Measurements from ENCODE around the gene SLX4IP. TPM values are rescaled to one million over a fixed set of nuclear protein-coding genes. Genes with fewer than 3 reads are reported as not detected.

SLX4IP gene
- total RNA-seq, 1 donor = 4.0 TPM

DNA sequence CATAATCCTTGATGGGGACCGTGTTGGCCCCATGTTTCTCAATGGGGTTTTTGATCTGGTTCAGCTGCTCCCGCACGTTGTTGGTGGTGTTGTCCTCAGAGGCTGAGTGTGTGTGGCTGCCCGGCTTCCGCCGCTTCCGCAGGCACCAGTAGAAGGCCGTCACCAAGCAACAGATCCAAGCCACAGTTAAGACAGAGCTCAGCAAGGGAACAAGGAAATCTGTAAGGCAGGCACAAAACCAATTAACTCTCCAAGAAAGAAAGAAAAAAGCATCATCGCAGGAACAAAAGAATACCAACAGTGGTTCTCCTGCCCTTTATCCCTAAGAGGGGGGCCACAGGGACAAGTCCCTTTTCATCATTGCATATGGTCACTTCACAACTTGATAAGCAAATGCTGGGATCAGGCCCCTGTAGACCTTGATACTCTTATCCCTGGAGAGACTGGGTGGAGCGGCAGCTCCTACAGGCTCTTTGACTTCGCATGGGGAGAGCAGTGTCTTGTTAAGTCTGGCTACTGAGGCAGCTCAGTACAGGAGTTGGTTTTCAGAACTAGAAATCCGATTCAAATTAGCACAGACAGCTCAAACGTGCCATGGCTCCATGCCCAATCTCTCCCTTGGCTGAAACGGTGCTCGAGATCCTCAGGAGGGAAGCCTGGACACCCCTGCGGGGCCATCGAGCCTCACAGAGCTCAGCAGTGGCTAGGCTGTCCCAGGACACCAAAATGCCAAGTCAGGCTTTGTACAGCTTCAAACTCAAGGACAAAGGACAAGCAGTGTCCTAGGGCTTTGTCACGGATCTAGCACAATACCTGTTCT lies 204.8 kb downstream of the SLX4IP start:
- peaks cover 42% of the 10 kb centered on the region for H3K4me1 ChIP-seq (ENCODE audit: insufficient read depth, low read length)
- no peaks in the 10 kb centered on the region for H3K9me3 ChIP-seq (ENCODE audit: low read depth, low read length)
- no peak for TF ChIP-seq CTCF (IDR thresholded peaks at IDR 0.05; ENCODE audit: extremely low read depth, low read depth, low read length)

DNA sequence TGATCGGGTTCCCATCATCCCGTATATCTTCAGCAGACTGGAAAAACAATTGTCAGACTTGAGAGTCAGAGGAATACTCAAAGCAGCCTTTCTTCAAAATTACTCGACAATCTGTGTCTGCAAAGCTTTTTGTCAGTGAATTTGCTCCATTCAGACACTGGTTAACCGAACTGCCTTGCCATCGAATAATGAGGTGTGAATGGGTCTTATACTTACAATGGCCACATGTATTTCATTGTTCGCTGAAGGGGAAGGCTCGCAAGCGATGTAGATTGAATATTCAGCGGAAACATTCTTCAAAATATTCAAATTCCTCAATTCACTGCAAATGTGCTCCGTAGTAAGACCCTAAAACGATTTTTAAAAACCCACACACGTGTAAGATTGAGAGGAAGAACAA lies 205.8 kb downstream of the SLX4IP start:
- H3K4me2 ChIP-seq (ENCODE audit: insufficient read depth, low read length) = no peak overlapping the region
- DNase-seq (ENCODE audit: insufficient read length, low spot score, missing footprints) = no peak
- H2AFZ ChIP-seq (ENCODE audit: low read length) = no peak overlapping the region
- TF ChIP-seq CTCF (IDR thresholded peaks at IDR 0.05; ENCODE audit: extremely low read depth, low read depth, low read length) = no peak
- H3K27me3 ChIP-seq (ENCODE audit: insufficient read depth, low read length) = no peaks in the 10 kb centered on the region
- no peak overlapping the region for H3K4me3 ChIP-seq (ENCODE audit: insufficient read depth, low read length)
- H3K4me1 ChIP-seq (ENCODE audit: insufficient read depth, low read length) = peaks cover 33% of the 10 kb centered on the region
- peaks cover 77% of the 10 kb centered on the region for H3K36me3 ChIP-seq (ENCODE audit: insufficient read depth, low read length)
- H3K79me2 ChIP-seq (ENCODE audit: insufficient read depth, low read length) = peaks cover 2% of the 10 kb centered on the region
- H4K20me1 ChIP-seq (ENCODE audit: insufficient read depth, low read length) = no peaks in the 10 kb centered on the region
- no peak overlapping the region for H3K27ac ChIP-seq (ENCODE audit: low read depth, low read length)
- no peaks in the 10 kb centered on the region for H3K9me3 ChIP-seq (ENCODE audit: low read depth, low read length)

More for the DNA sequence above, 204.8 kb downstream of the SLX4IP start:
- H3K4me3 ChIP-seq (ENCODE audit: insufficient read depth, low read length) = no peak overlapping the region
- no peaks in the 10 kb centered on the region for H4K20me1 ChIP-seq (ENCODE audit: insufficient read depth, low read length)
- H3K27me3 ChIP-seq (ENCODE audit: insufficient read depth, low read length) = no peaks in the 10 kb centered on the region
- H3K4me2 ChIP-seq (ENCODE audit: insufficient read depth, low read length) = no peak overlapping the region
- H3K79me2 ChIP-seq (ENCODE audit: insufficient read depth, low read length) = peaks cover 2% of the 10 kb centered on the region
- H2AFZ ChIP-seq (ENCODE audit: low read length) = no peak overlapping the region
- H3K27ac ChIP-seq (ENCODE audit: low read depth, low read length) = no peak overlapping the region
- peaks cover 68% of the 10 kb centered on the region for H3K36me3 ChIP-seq (ENCODE audit: insufficient read depth, low read length)
- DNase-seq (ENCODE audit: insufficient read length, low spot score, missing footprints) = no peak

DNA sequence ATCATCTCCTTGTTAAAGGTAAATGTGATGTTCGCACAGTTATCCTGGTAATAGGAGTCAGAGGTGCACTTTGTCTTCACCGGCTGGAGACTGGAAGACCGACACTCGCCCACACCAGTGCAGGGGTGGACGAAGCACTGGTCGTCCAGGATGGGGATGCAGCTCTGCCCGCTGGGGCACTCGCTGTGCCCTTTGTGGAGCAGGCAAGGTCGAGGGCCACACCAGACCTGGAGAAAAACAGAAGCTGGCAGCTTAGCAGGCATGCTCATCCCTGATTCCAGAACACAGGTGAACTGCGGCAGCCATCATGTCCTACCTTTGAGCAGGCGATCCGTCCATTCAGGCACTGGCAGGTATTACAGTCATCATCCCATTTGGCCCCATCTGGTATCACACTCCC lies 206.4 kb downstream of the SLX4IP start:
- Histone ChIP-seq H4K20me1 (ENCODE audit: insufficient read depth, low read length) (no peaks in the 10 kb centered on the region), H3K27me3 (ENCODE audit: insufficient read depth, low read length) (no peaks in the 10 kb centered on the region), H3K4me1 (ENCODE audit: insufficient read depth, low read length) (peaks cover 27% of the 10 kb centered on the region), H2AFZ (ENCODE audit: low read length) (no peak overlapping the region), H3K4me3 (ENCODE audit: insufficient read depth, low read length) (no peak overlapping the region), H3K4me2 (ENCODE audit: insufficient read depth, low read length) (no peak overlapping the region), H3K9me3 (ENCODE audit: low read depth, low read length) (no peaks in the 10 kb centered on the region), H3K79me2 (ENCODE audit: insufficient read depth, low read length) (peaks cover 2% of the 10 kb centered on the region), H3K27ac (ENCODE audit: low read depth, low read length) (no peak overlapping the region), H3K36me3 (ENCODE audit: insufficient read depth, low read length) (peaks cover 82% of the 10 kb centered on the region)
- no peak for DNase-seq (ENCODE audit: insufficient read length, low spot score, missing footprints)
- TF ChIP-seq CTCF (IDR thresholded peaks at IDR 0.05; ENCODE audit: extremely low read depth, low read depth, low read length) = no peak

GRCh38 chr20:10641893-10642292 lies 206.8 kb downstream of the SLX4IP start:
- H3K4me3 ChIP-seq (ENCODE audit: insufficient read depth, low read length) = no peak overlapping the region
- no peak overlapping the region for H2AFZ ChIP-seq (ENCODE audit: low read length)

More at GRCh38 chr20:10641893-10642292, 206.8 kb downstream of the SLX4IP start:
- Histone ChIP-seq H3K27ac (ENCODE audit: low read depth, low read length) (no peak overlapping the region), H3K36me3 (ENCODE audit: insufficient read depth, low read length) (peaks cover 86% of the 10 kb centered on the region), H3K4me2 (ENCODE audit: insufficient read depth, low read length) (no peak overlapping the region), H4K20me1 (ENCODE audit: insufficient read depth, low read length) (no peaks in the 10 kb centered on the region), H3K79me2 (ENCODE audit: insufficient read depth, low read length) (peaks cover 2% of the 10 kb centered on the region), H3K9me3 (ENCODE audit: low read depth, low read length) (no peaks in the 10 kb centered on the region), H3K4me1 (ENCODE audit: insufficient read depth, low read length) (peaks cover 23% of the 10 kb centered on the region), H3K27me3 (ENCODE audit: insufficient read depth, low read length) (no peaks in the 10 kb centered on the region)
- TF ChIP-seq CTCF (IDR thresholded peaks at IDR 0.05; ENCODE audit: extremely low read depth, low read depth, low read length) = no peak
- no peak for DNase-seq (ENCODE audit: insufficient read length, low spot score, missing footprints)
